ENCODE results near the gene TACO1. TPM values are rescaled to one million over a fixed set of nuclear protein-coding genes. Genes with fewer than 3 reads are reported as not detected.

TACO1 gene
- total and polyA plus RNA-seq, 2 of the 8 experiments (the other 6 are each of a cell fraction or from before 2014, with no cell fraction given), result 19.1 to 23.6 TPM

GRCh38 chr17:63609816-63610573, 9.3 kb downstream of the TACO1 start (continued):
- TF ChIP-seq CBX8 (IDR thresholded peaks at IDR 0.05; ENCODE audit: borderline replicate concordance, low read depth, low read length) (no peak), JUN (IDR thresholded peaks at IDR 0.05; ENCODE audit: low read depth, low read length) (no peak)
